A549 (cell line): ENCODE data around the gene ANKAR. TPM values are rescaled to one million over a fixed set of nuclear protein-coding genes. Genes with fewer than 3 reads are reported as not detected.

ENCODE experiments used
- ATAC-seq, 2 experiments: fragments of 200-7000 bp in 1 of 2; fragments of >200 bp in 1 of 2; cut with Nextera tagmentation in 1 of 2; cut with Tn5 transposase in 1 of 2; 3 replicates each; pipeline versions ENCODE4 v1.8.0 to v1.9.1; 2018 to 2020; ENCODE audit warnings: mild to moderate bottlenecking in 1 of 2, moderate library complexity in 1 of 2
- CTCF ChIA-PET: fragments of 300-600 bp; sonication (Branson Sonifier 250); formaldehyde crosslinking; extraction: SDS; loops from one replicate; lab custom pipeline; 2021; ENCODE audit warnings: antibody characterized with exemption, inconsistent platforms; lab: Yijun Ruan, JAX
- POLR2A ChIA-PET: fragments of 350-600 bp; formaldehyde crosslinking; extraction: SDS; loops from one replicate; lab custom pipeline; 2021; ENCODE audit warnings: antibody characterized with exemption, inconsistent platforms; lab: Yijun Ruan, JAX
- DNase-seq, 2 experiments: peaks; one replicate each; pipeline versions ENCODE4 v3.0.0 to v3.0.0-alpha.2; 2011 to 2016; ENCODE audit warnings: low read depth in 1 of 2, low spot score in 1 of 2
- FAIRE-seq: peaks from 2 replicates; lab custom pipeline; 2011; peaks lifted over from hg19 to GRCh38; lab: Jason Lieb, UNC
- H3K27ac ChIP-seq, 2 experiments: fragments of >200 bp; sonication (Bioruptor Twin); formaldehyde crosslinking; 3 replicates each; pipeline ENCODE4 v1.5.1; 2016 to 2017
- H3K4me1 ChIP-seq: fragments of >200 bp; sonication (Bioruptor Twin); formaldehyde crosslinking; 3 replicates; pipeline ENCODE4 v1.6.1; 2016
- H3K4me2 ChIP-seq: fragments of >200 bp; sonication (Bioruptor Twin); formaldehyde crosslinking; 3 replicates; pipeline ENCODE4 v1.6.1; 2016
- H3K4me3 ChIP-seq: fragments of >200 bp; sonication (Bioruptor Twin); formaldehyde crosslinking; 3 replicates; pipeline ENCODE4 v1.5.1; 2016
- H3K9me3 ChIP-seq: fragments of >200 bp; sonication (Bioruptor Twin); formaldehyde crosslinking; 3 replicates; pipeline ENCODE4 v1.6.1; 2016
- CHD2 ChIP-seq: fragments of 150-350 bp; IDR thresholded peaks from 2 replicates; pipeline ENCODE4 v1.6.1; 2014; ENCODE audit warnings: low read length; ENCODE audit not compliant: partially characterized antibody
- CHD4 ChIP-seq: fragments of 200-600 bp; sonication (generic); IDR thresholded peaks from 2 replicates; pipeline ENCODE4 v1.6.1; 2016; ENCODE audit warnings: antibody characterized with exemption, mild to moderate bottlenecking, borderline replicate concordance
- EP300 ChIP-seq, 2 experiments: fragments of >200 bp; sonication (Bioruptor Twin); formaldehyde crosslinking; IDR thresholded peaks; 2 replicates in 1 of 2; 3 replicates in 1 of 2; pipeline ENCODE4 v1.6.1; 2016 to 2017
- FOSL2 ChIP-seq, 2 experiments: fragments of 450-650 bp in 1 of 2; fragments of >200 bp in 1 of 2; sonication (Bioruptor Twin) in 1 of 2; formaldehyde crosslinking; IDR thresholded peaks; 2 replicates each; pipeline versions ENCODE4 v1.5.0 to v1.6.1; 2016 to 2020; ENCODE audit warnings: mild to moderate bottlenecking in 1 of 2, moderate library complexity in 1 of 2
- GATA3 ChIP-seq: IDR thresholded peaks from 2 replicates; pipeline ENCODE4 v1.6.1; 2012; ENCODE audit warnings: borderline replicate concordance
- HOXA7 ChIP-seq: fragments of 250-450 bp; sonication (Bioruptor Pico); IDR thresholded peaks from 2 replicates; pipeline ENCODE4 v1.5.0; 2020; ENCODE audit warnings: mild to moderate bottlenecking, moderate library complexity
- JUN ChIP-seq, 2 experiments: fragments of >200 bp; sonication (Bioruptor Twin); formaldehyde crosslinking; IDR thresholded peaks; 2 replicates in 1 of 2; 3 replicates in 1 of 2; pipeline ENCODE4 v1.6.1; 2016 to 2017
- KDM1A ChIP-seq: fragments of 200-600 bp; sonication (generic); IDR thresholded peaks from 2 replicates; pipeline ENCODE4 v1.6.1; 2016; ENCODE audit warnings: low read depth, mild to moderate bottlenecking
- MAFK ChIP-seq: fragments of 450-650 bp; IDR thresholded peaks from 2 replicates; pipeline ENCODE4 v1.6.1; 2014; ENCODE audit not compliant: partially characterized antibody
- MAZ ChIP-seq: fragments of 150-350 bp; IDR thresholded peaks from 2 replicates; pipeline ENCODE4 v1.6.1; 2014; ENCODE audit warnings: antibody characterized with exemption, low read depth, low read length, borderline replicate concordance
- POLR2A ChIP-seq: IDR thresholded peaks from 2 replicates; pipeline ENCODE4 v1.6.1; 2012; ENCODE audit warnings: mild to moderate bottlenecking, low read length
- RCOR1 ChIP-seq: fragments of 150-350 bp; IDR thresholded peaks from 2 replicates; pipeline ENCODE4 v1.6.1; 2014; ENCODE audit warnings: antibody characterized with exemption, low read length, low read depth
- RFX5 ChIP-seq: fragments of 450-650 bp; IDR thresholded peaks from 2 replicates; pipeline ENCODE4 v1.7.1; 2014; ENCODE audit warnings: antibody characterized with exemption, mild to moderate bottlenecking, moderate library complexity
- TFCP2L1 ChIP-seq: fragments of 250-450 bp; sonication (Bioruptor Pico); IDR thresholded peaks from 2 replicates; pipeline ENCODE4 v1.5.0; 2021; ENCODE audit warnings: mild to moderate bottlenecking
- ZNF302 ChIP-seq: fragments of 250-450 bp; sonication (Bioruptor Pico); IDR thresholded peaks from 2 replicates; pipeline ENCODE4 v1.9.0; 2021; ENCODE audit warnings: inconsistent platforms, mild to moderate bottlenecking, moderate library complexity
- ZSCAN20 ChIP-seq: fragments of 250-450 bp; sonication (Bioruptor Pico); IDR thresholded peaks from 2 replicates; pipeline ENCODE4 v1.8.0; 2022; ENCODE audit warnings: mild to moderate bottlenecking, moderate library complexity
- WGBS: methylation state at CpG from one replicate; pipeline ENCODE4 v1.1.6; 2017; ENCODE audit errors: missing lambda C conversion rate; 5-methylcytosine and 5-hydroxymethylcytosine counted together
- polyA plus RNA-seq, 4 experiments: library from polyadenylated mRNA; depleted of rRNA in 3 of 4; stranded (reverse); fragments of >200 nt; fragmentation: RNase III in 1 of 4; extraction: RNeasy Plus Mini Kit Qiagen cat#74134 plus additional on column Dnase treatment in 1 of 4; gene quantifications; 2 replicates in 3 of 4; 3 replicates in 1 of 4; pipeline ENCODE4 v1.2.3, GENCODE V29; 2011 to 2017
- TF ChIP-seq, protein P1 (sequence below): fragments of >200 bp; sonication (Bioruptor Twin); formaldehyde crosslinking; IDR thresholded peaks from 3 replicates; pipeline ENCODE4 v1.5.1; 2016
- TF ChIP-seq, protein P2 (sequence below): fragments of 450-650 bp; IDR thresholded peaks from 2 replicates; pipeline ENCODE4 v1.6.1; 2014; ENCODE audit warnings: antibody characterized with exemption
- TF ChIP-seq, protein P3 (sequence below): IDR thresholded peaks from 2 replicates; pipeline ENCODE4 v1.6.1; 2012
- TF ChIP-seq, protein P4 (sequence below): fragments of >200 bp; sonication (Bioruptor Twin); formaldehyde crosslinking; IDR thresholded peaks from 3 replicates; pipeline ENCODE4 v1.6.1; 2016

Gene ANKAR
- polyA plus RNA-seq, 2 of the 4 experiments (the other 2 are of a cell fraction), result 2.2 to 4.8 TPM

DNA sequence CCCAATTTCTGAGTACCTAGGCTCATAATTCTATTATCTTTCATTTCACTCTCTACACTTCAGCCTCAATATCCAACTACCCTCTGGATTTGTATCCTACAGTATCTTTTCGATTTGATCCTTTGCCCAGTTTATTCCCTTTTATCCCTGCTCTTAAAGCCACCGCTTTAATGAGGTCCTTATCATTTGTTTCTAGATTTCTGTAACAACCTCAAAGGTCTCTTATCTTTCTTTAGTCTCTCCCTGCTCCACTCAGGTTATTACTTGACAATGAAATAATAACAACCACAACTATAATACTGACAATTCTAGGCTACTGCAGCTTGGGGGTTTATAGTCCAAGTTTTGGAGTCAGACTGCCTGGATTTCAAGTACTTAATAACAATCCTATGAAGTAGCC is 39.1 kb upstream of the ANKAR start:
- H3K9me3 ChIP-seq, result no peaks in the 10 kb centered on the region
- peaks cover 8% of the 10 kb centered on the region; the same call in 2 of the 3 replicates for H3K4me1 ChIP-seq
- FAIRE-seq, result no peak
- CTCF ChIA-PET, result interaction anchor here (1.3 kb wide), 1 partner anchor 24 kb away, joined by 3 read pairs; no protein-coding TSS in a partner anchor
- 61% methylated on average over 2 of the region's 2 CpGs for WGBS
- TF ChIP-seq GATA3 (no peak), MAZ (no peak), JUN (IDR thresholded peaks at IDR 0.05) (no peak)
- TF ChIP-seq, all 56 proteins: peak for 0
- DNase-seq (no peak), ATAC-seq (no peak)
- no peak overlapping the region for H3K27ac ChIP-seq
- no peak overlapping the region for H3K4me2 ChIP-seq
- POLR2A ChIA-PET, result no interaction called here
- no peak overlapping the region for H3K4me3 ChIP-seq

DNA sequence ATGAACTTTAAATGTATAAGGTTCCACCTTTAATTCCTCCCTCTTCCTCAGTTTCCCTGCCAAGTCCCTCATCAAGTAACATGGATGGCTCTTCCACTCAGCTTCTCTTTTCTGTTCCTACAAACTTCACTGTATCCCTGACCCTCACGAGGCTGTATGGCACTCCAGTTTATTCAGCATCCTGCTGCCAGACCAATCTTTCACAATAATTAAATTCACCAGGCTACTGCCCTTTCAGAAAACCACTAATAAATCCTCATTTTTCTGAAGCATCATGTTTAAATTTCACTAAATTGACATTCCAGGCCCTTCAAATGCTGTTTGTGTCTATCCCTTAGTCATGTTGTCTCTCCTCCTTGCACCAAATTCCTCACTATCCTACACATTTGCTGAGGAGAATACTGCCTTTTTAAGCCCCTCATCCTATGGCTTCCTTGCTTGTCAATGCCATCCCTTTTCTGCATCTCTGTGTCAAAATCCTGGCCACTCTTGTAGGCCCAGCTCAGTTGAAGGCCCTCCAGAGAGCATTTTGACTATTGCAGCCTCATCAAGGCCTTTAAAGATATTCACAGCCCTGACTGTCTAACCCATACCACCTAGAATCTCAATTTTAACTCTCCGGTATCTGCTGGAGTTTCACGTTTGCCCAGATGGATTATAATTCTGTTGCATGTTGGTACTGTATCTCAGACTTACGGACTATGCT is 36.0 kb upstream of the ANKAR start:
- peak in 1 of 2 experiments; percentile 30; a peak in 1 of 6 replicates for ATAC-seq
- no peaks in the 10 kb centered on the region for H3K9me3 ChIP-seq
- no peak overlapping the region for H3K4me2 ChIP-seq
- H3K4me3 ChIP-seq, result no peak overlapping the region
- POLR2A ChIA-PET, result no interaction called here
- CTCF ChIA-PET, result no interaction called here
- FAIRE-seq, result no peak
- 90% methylated on average over 4 of the region's 4 CpGs for WGBS
- H3K27ac ChIP-seq, result no peak overlapping the region
- TF ChIP-seq HOXA7 (CRISPR knock-in tag), result no peak
- TF ChIP-seq, protein P1, sequence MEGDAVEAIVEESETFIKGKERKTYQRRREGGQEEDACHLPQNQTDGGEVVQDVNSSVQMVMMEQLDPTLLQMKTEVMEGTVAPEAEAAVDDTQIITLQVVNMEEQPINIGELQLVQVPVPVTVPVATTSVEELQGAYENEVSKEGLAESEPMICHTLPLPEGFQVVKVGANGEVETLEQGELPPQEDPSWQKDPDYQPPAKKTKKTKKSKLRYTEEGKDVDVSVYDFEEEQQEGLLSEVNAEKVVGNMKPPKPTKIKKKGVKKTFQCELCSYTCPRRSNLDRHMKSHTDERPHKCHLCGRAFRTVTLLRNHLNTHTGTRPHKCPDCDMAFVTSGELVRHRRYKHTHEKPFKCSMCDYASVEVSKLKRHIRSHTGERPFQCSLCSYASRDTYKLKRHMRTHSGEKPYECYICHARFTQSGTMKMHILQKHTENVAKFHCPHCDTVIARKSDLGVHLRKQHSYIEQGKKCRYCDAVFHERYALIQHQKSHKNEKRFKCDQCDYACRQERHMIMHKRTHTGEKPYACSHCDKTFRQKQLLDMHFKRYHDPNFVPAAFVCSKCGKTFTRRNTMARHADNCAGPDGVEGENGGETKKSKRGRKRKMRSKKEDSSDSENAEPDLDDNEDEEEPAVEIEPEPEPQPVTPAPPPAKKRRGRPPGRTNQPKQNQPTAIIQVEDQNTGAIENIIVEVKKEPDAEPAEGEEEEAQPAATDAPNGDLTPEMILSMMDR, result no peak
- no peak for TF ChIP-seq MAFK
- no peak for TF ChIP-seq RFX5
- TF ChIP-seq TFCP2L1 (CRISPR knock-in tag), result no peak
- TF ChIP-seq ZSCAN20 (CRISPR knock-in tag), result no peak
- no peak for TF ChIP-seq FOSL2 (IDR thresholded peaks at IDR 0.05)
- no peak for TF ChIP-seq FOSL2 (CRISPR knock-in tag; IDR thresholded peaks at IDR 0.05)
- TF ChIP-seq, protein P2, sequence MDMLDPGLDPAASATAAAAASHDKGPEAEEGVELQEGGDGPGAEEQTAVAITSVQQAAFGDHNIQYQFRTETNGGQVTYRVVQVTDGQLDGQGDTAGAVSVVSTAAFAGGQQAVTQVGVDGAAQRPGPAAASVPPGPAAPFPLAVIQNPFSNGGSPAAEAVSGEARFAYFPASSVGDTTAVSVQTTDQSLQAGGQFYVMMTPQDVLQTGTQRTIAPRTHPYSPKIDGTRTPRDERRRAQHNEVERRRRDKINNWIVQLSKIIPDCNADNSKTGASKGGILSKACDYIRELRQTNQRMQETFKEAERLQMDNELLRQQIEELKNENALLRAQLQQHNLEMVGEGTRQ, result no peak
- TF ChIP-seq POLR2A, result no peak
- TF ChIP-seq ZNF302, result no peak
- TF ChIP-seq EP300 (IDR thresholded peaks at IDR 0.05), result no peak
- no peak for TF ChIP-seq KDM1A
- TF ChIP-seq, protein P3, sequence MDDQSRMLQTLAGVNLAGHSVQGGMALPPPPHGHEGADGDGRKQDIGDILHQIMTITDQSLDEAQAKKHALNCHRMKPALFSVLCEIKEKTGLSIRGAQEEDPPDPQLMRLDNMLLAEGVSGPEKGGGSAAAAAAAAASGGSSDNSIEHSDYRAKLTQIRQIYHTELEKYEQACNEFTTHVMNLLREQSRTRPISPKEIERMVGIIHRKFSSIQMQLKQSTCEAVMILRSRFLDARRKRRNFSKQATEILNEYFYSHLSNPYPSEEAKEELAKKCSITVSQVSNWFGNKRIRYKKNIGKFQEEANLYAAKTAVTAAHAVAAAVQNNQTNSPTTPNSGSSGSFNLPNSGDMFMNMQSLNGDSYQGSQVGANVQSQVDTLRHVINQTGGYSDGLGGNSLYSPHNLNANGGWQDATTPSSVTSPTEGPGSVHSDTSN, result no peak
- no peak for TF ChIP-seq CHD2
- TF ChIP-seq RCOR1, result no peak
- TF ChIP-seq, protein P4, sequence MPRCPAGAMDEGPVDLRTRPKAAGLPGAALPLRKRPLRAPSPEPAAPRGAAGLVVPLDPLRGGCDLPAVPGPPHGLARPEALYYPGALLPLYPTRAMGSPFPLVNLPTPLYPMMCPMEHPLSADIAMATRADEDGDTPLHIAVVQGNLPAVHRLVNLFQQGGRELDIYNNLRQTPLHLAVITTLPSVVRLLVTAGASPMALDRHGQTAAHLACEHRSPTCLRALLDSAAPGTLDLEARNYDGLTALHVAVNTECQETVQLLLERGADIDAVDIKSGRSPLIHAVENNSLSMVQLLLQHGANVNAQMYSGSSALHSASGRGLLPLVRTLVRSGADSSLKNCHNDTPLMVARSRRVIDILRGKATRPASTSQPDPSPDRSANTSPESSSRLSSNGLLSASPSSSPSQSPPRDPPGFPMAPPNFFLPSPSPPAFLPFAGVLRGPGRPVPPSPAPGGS, result no peak
- no peak for TF ChIP-seq CHD4
- TF ChIP-seq, all 56 proteins: peak for 0
- DNase-seq, result no peak
- no peaks in the 10 kb centered on the region for H3K4me1 ChIP-seq
